NCI-H1694 (cell line): ENCODE results near the gene RDH14.

ENCODE experiments used
- DNase-seq: peaks from one replicate; lab custom pipeline; 2025; lab: John Stamatoyannopoulos, UW

Gene RDH14

DNA sequence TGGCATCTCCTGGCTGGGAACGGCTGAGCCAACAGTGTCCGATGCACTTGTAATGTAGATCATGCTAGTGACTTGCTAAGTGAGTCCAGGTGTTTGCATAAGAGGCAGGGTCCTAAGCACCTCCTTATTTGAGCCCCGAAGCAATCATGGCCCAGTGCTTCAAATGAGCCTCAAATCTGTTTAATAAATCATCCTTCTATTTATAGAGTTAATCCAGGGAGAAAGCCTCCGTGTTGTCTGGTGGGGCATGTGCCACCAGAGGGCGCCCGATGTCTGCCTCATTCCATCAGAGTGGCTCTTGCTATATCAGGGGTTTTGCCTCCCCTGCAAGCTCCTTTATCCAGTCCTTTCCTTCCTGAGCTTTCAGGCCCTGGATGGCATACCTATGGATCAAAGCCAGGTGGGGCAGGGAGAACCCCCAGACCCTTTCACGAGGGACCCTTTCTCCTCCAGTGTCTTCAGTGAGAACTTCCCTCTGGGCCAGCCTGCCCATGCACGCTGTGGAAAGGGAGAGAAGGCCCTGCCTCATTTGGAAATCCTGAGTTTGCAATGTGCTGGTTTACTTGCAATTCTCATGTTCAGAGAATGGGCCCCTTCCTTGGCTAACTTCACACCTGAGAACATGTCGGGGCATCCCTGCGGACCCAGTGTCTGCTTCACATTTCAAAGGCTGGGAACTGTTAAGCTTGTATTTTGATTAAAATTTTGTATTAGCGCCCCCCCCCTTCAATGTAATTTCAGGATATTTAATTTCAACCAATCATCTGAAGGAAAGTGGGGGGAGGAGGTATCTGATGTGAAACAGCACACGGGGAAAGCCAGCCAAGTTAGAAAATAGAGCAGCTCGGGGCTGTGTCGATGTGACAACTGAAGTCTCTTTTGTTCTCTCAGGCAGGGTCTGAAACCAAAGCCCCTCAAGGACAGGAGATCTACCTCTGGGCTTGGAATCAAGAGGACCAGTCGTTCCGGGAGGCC lies 39.7 kb downstream of the RDH14 start:
- DNase-seq, result peak; percentile 88

DNA sequence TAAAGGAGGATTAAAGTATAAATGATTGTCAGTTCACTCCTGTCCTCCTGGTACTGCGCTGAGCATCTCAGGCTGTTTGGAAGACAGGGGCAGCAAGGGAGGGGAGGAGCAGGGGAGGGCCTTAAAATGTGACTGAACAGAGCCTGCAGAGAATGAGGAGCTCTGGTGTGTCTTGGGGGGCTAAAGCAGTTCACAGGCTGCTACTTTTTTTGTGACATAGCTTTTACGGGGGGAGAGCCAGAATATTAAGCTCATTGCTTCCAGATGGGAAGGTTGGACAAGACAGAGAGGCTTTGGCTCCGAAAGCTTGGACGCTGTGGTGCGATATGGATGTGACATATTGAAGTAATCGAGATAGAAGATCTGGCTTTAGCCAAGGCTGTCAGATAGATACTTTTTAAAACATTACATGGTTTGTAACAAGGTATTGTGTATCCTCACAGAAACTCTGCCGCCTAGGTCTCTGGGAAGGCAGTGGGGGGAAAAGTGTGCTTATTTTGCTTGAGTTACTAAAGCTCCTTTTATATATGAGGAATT lies 40.5 kb downstream of the RDH14 start:
- DNase-seq, result no peak

GRCh38 chr2:18518116-18519111 lies 42.0 kb downstream of the RDH14 start:
- no peak for DNase-seq

DNA sequence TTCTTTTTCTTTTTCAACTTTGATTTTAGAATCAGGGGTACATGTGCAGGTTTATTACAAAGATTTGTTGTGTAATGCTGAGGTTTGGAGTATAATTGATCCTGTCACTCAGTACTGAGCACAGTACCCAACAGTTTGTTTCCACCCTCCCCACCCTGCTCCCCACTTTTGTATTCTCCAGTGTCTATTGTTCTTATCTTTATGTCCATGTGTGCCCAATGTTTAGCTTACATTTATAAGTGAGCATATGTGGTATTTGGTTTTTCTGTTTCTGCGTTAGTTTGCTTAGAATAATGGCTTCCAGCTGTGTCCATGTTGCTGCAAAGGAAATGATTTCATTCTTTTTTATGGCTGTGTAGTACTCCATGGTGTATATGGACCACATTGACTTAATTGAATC lies 43.1 kb downstream of the RDH14 start:
- no peak for DNase-seq

- DNase-seq, result no peak
Observed at GRCh38 chr2:18516112-18516511, 44.3 kb downstream of the RDH14 start.

DNA sequence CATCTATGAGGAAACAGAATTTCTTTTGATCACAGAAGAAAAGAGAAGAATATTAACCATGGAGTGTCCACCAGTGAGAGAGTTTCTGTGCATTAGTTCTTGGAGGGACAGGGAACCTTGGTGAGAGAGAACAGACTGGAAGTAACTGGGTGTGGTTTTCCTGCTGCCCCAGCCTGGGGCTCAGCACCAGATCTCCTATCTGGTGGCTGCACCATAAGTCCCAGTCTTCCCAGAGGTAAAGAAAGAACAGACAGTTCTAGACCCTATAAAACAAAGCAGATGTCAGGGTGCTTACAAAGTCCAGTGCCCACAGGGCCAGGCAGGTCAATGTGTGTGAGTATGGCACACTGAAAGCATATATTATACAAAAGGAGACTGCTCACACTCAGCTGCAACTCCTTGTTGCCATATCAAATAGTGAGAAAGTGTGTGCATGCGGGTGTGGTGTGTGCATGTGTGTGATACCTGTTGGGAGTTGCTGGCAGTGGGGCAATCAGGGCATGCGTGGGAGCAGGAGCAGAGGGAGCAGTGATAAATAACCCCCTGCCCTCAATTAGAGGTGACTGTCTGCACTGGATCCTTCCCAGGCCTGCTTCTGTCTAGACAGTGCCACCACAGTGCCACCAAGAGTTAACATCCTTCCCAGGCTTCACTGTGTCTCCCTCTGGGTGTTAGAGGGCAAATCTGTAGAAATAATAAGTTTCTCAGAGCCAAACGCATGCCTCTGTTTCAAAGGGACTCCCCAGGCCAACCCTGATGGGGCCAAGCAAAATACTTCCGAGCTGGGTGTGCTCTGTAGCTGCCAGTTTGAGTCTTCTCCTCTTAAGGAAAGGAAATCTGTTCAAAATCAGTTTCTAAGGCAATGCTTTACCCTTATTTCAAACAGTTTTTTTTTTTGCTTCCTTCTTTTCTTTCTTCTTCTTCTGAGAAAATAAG lies 45.7 kb downstream of the RDH14 start:
- no peak for DNase-seq

- DNase-seq, result no peak
Observed at GRCh38 chr2:18510775-18511174, 49.7 kb downstream of the RDH14 start.

DNA sequence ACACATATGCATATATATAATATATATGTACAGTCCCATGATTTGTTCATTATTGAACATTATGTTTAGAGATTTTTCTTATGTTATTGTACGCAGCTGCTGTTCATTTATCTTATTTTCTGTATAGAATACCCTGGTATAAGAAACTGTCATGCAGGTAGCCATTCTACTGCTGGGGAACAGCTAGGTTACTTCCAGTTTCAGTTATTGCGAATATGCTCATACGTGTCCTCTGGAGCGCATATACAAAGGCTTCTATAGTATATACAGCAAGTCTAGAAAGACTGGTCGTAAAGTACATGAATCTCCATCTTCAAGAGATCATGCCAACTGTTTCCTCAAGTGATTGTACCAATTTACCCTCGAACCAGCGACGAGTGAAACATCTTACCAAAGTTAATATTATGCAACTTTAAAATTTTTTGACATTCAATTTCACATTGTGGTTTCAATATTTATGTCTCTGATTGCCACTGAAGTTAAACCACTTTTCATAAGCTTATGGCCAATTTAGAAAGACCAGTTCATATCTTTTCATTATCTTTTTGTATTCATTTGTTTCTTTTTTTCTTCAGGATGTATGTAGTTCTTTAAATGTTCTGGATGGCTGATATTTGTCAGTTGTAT lies 53.5 kb downstream of the RDH14 start:
- DNase-seq, result no peak

DNA sequence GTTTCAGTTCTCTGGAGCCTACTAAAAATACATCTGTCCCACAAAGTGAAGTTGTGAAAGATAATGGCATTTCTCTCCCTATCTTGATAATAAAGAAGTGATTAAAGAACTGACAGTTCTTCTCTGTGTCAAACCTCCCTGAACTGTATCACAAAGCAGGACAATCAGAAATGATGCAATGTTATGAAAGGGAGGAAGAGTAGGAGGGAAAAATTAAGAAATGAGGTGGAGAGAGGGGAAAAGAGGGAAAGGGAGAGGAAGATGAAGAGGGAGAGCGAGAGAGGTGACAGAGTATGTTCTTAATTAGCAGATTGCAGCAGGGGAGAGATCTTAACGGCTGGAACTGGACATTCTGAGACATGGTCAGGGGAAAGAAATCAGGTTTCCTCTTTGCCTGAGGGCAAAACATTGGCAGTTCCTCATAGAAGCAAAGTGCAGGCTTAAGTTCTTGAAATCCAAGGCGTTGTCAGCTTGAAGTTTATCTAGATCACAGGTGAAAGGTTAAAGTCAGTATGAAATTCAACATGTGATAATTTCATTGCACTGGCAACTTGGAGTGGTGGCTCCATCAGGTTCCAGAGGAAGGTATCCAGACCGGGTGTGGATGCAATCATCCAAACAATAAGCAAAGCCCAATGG lies 54.6 kb downstream of the RDH14 start:
- no peak for DNase-seq
